ENCODE results near the gene NUB1. TPM values are rescaled to one million over a fixed set of nuclear protein-coding genes. Genes with fewer than 3 reads are reported as not detected.

Gene NUB1
- total RNA-seq, 1 donor from 2014 or later = 55.2 TPM

DNA sequence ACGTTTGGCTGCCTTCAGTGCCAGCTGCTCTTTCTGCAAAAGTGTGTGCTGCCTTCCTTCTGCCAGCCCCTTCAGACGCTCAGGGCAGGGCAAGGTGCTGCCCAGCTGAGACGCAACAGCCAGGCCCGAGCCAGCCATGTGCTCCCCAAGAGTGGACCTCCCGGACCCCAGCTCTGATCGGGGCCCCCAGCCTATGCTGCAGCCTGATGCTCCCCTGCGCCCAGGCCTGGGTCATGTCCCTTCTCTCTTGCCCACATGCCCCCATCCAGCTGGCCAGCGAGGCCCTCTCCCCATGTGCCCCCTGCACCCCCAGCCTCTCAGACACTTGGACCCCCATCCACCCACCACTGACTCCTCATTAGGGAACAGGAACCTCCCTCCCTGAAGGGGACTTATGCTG lies 50.4 kb downstream of the NUB1 start:
- Histone ChIP-seq H3K27me3 (no peaks in the 10 kb centered on the region), H3K27ac (no peak overlapping the region), H3K9me3 (no peaks in the 10 kb centered on the region), H3K4me1 (no peaks in the 10 kb centered on the region), H3K4me3 (no peak overlapping the region), H3K36me3 (no peaks in the 10 kb centered on the region)
- TF ChIP-seq, protein P1, sequence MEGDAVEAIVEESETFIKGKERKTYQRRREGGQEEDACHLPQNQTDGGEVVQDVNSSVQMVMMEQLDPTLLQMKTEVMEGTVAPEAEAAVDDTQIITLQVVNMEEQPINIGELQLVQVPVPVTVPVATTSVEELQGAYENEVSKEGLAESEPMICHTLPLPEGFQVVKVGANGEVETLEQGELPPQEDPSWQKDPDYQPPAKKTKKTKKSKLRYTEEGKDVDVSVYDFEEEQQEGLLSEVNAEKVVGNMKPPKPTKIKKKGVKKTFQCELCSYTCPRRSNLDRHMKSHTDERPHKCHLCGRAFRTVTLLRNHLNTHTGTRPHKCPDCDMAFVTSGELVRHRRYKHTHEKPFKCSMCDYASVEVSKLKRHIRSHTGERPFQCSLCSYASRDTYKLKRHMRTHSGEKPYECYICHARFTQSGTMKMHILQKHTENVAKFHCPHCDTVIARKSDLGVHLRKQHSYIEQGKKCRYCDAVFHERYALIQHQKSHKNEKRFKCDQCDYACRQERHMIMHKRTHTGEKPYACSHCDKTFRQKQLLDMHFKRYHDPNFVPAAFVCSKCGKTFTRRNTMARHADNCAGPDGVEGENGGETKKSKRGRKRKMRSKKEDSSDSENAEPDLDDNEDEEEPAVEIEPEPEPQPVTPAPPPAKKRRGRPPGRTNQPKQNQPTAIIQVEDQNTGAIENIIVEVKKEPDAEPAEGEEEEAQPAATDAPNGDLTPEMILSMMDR (IDR thresholded peaks at IDR 0.05) = no peak
- DNase-seq (peak; percentile 58), ATAC-seq (no peak)
- intact Hi-C loops (cut with DNase I) = no loop called here

DNA sequence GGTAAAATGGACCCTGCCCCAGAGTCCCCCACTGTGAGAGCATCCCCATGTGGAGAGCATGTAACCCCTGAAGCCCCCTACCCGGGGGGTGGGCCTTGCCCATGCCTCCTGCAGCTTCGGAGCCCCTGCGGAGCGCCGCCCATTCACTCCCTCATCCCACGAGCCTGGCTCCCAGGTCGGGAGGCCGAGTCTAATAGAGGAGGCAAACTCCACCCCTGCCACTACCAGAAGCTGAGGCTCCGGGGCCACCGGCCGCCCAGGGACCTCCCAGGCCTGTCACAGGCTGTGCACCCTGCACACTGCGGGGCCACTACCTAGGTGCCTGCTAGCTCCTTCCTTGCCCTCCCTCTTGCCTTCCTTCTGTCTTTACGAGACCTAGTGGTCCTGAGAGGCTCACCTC lies 50.8 kb downstream of the NUB1 start:
- Histone ChIP-seq H3K9me3 (no peaks in the 10 kb centered on the region), H3K27me3 (no peaks in the 10 kb centered on the region), H3K4me3 (no peak overlapping the region), H3K4me1 (no peaks in the 10 kb centered on the region), H3K36me3 (no peaks in the 10 kb centered on the region), H3K27ac (no peak overlapping the region)
- DNase-seq (peak; percentile 60), ATAC-seq (no peak)
- intact Hi-C loops (cut with DNase I) = no loop called here
- TF ChIP-seq, protein P1 (IDR thresholded peaks at IDR 0.05) = no peak

DNA sequence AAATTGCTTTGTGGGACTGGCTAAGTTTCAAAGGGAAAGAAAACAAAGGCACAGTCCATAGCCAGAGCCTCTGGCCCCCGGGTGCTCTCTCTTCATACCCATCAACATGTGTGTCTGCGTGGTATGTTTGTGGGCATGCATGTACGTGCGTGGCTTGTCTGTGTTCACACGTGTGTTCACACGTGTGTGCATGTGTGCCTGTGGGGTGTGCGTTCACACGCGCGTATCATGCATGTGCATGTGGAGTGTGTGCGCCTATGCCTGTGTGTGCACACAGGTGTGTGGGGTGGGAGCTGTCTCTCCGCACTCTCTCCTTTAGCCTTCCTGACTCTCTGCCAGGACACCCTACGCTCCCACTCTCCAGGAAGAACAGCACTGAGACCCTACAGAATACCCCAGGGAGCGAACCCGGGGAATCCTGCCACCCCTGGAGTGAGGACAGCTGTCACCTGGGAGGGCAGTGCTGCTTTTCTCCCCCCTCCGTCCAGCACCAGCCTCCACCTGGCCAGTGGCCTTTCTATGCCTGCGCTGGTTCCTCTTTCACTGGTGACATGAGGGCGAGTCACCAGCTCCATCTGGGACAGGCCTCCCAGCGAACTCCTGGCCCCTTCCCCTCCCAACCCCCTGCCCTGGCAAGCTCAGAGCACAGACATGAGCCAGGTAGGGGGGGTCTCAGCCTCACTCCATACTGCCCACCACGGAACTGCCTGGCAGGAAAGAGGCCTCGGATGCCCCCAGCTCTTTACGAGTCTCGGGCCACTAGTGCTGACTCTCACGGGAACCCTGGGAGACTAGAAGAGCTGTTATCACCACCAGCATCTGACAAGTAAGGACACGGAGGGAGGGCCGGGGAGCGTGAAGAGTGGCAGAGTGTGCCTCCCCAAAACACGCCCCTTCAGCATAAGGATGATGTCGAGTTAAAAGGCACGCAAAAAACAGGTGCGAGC lies 51.7 kb downstream of the NUB1 start:
- Histone ChIP-seq H3K9me3 (no peaks in the 10 kb centered on the region), H3K27ac (no peak overlapping the region), H3K4me1 (no peaks in the 10 kb centered on the region), H3K4me3 (no peak overlapping the region), H3K27me3 (no peaks in the 10 kb centered on the region), H3K36me3 (no peaks in the 10 kb centered on the region)
- ATAC-seq (no peak), DNase-seq (no peak)
- intact Hi-C loops (cut with DNase I) = no loop called here
- TF ChIP-seq, protein P1 (IDR thresholded peaks at IDR 0.05) = no peak

DNA sequence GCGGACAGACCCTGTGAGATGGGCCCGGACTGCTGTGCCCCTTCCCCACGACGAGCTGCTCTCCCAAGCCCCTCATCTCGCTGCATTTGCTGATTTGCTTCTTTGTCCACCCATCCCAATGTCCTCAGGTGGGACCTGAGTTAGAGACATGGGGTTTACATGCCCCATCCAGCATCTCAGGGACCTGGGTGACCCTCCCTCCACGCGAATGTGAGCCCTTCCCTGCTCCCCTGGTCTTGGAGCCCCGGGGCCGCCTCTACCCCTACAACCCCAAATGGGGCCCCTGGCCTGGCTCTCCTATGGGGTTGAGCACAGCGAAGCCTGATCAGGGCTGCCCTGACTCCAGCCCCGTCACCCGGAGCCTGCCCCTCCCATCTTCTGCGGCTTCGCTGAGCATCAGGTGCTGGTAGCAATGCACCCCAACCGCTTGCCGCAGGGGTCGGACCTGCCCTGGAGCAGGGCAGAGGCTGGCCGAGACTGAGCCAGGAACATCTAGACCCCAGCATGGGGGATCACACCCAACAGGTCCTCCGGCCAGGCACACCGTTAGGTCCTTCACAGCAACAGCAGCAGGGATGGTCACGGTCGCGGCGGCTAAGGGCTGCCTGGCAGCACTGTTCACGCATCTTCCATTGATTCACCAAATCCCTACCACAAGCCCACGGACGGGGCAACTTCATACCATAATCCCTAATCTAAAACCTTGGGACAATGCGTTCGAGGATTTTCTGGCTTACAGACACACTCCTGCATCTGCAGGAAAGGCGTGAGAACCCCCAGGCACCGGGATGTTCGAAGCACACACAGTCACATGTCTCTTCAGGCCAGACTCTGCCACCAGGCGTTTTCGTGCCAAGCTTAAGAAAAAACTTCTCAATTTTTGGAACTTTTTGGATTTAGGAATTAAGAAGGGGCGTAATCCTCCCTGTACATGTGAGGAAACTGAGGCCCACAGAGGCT lies 52.7 kb downstream of the NUB1 start:
- ATAC-seq (no peak), DNase-seq (no peak)
- TF ChIP-seq, protein P1 (IDR thresholded peaks at IDR 0.05) = no peak
- Histone ChIP-seq H3K4me3 (no peak overlapping the region), H3K27me3 (no peaks in the 10 kb centered on the region), H3K27ac (no peak overlapping the region), H3K4me1 (no peaks in the 10 kb centered on the region), H3K9me3 (no peaks in the 10 kb centered on the region), H3K36me3 (no peaks in the 10 kb centered on the region)
- intact Hi-C loops (cut with DNase I) = no loop called here

DNA sequence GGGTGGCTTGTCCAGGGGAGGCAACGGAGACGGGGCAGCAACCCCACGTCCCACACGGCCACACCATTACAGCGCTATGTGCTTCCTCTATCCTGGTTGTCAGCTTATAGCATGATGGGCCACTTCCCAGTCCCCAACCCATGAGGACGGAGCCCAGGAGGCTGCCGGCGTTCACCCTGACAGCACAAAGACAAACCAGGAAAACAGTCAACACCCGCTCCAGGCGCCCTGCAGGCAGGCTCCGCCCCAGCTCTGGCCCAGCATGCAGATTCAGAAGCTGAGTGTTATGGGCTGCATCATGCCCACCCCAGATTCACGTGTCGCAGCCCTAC lies 53.4 kb downstream of the NUB1 start:
- intact Hi-C loops (cut with DNase I) = no loop called here
- H3K4me1 ChIP-seq = no peaks in the 10 kb centered on the region
- no peak for DNase-seq
- no peak overlapping the region for H3K4me3 ChIP-seq
- no peak for ATAC-seq
- H3K27ac ChIP-seq = no peak overlapping the region
- TF ChIP-seq, protein P1 (IDR thresholded peaks at IDR 0.05) = no peak
- no peaks in the 10 kb centered on the region for H3K9me3 ChIP-seq
- H3K36me3 ChIP-seq = no peaks in the 10 kb centered on the region
- no peaks in the 10 kb centered on the region for H3K27me3 ChIP-seq

All from upper lobe of right lung (tissue), 1 donor.